T-helper 22 cell (primary cell): ENCODE results near the gene ACTR6.
"Not testable (repeated sequence)": the region's sequence is repeated elsewhere in the genome, so short reads cannot be mapped to it uniquely, and the experiment has no call there.

Experiments used
- DNase-seq: peaks from one replicate; pipeline ENCODE4 v3.0.0-alpha.2; 2020; ENCODE audit warnings: low read depth

The ACTR6 gene

GRCh38 chr12:100200463-100201181 lies at the start of gene ACTR6:
Gene ACTR6, plus strand, starts transcription at chr12:100200815. Its CDS starts 37 bp downstream, at chr12:100200852.
- peak; percentile 95 for DNase-seq

GRCh38 chr12:100151769-100152168 lies 48.8 kb upstream of the ACTR6 start:
- DNase-seq: no peak

GRCh38 chr12:100153131-100153530 lies 47.5 kb upstream of the ACTR6 start:
- no peak for DNase-seq

GRCh38 chr12:100154474-100155247 lies 46.0 kb upstream of the ACTR6 start:
- peak; percentile 39 for DNase-seq

- no peak for DNase-seq
Observed at GRCh38 chr12:100156731-100157426, 43.7 kb upstream of the ACTR6 start.

- no peak for DNase-seq
Observed at GRCh38 chr12:100157427-100157821, 43.2 kb upstream of the ACTR6 start.

- DNase-seq: no peak
Observed at GRCh38 chr12:100158535-100158934, 42.1 kb upstream of the ACTR6 start.

- DNase-seq: no peak
Observed at GRCh38 chr12:100159391-100160104, 41.1 kb upstream of the ACTR6 start.

GRCh38 chr12:100163416-100164152 lies 37.0 kb upstream of the ACTR6 start:
- peak; percentile 44 for DNase-seq

- no peak for DNase-seq
Observed at GRCh38 chr12:100164153-100164704, 36.4 kb upstream of the ACTR6 start.

- no peak for DNase-seq
Observed at GRCh38 chr12:100165356-100165755, 35.3 kb upstream of the ACTR6 start.

GRCh38 chr12:100166232-100166631 lies 34.4 kb upstream of the ACTR6 start:
- DNase-seq: no peak

- no peak for DNase-seq
Observed at GRCh38 chr12:100168562-100168961, 32.1 kb upstream of the ACTR6 start.

- no peak for DNase-seq
Observed at GRCh38 chr12:100169345-100169744, 31.3 kb upstream of the ACTR6 start.

GRCh38 chr12:100170313-100170858 lies 30.2 kb upstream of the ACTR6 start:
- DNase-seq: no peak

GRCh38 chr12:100171248-100171647 lies 29.4 kb upstream of the ACTR6 start:
- no peak for DNase-seq

- DNase-seq: no peak
Observed at GRCh38 chr12:100173111-100173510, 27.5 kb upstream of the ACTR6 start.

- no peak for DNase-seq
Observed at GRCh38 chr12:100174495-100174894, 26.1 kb upstream of the ACTR6 start.

GRCh38 chr12:100176493-100176892 lies 24.1 kb upstream of the ACTR6 start:
- not testable (repeated sequence) for DNase-seq

GRCh38 chr12:100179252-100179651 lies 21.4 kb upstream of the ACTR6 start:
- no peak for DNase-seq
